Activated CD4-positive, alpha-beta T cell treated with anti-CD3 and anti-CD28 coated beads, Interleukin-2, Interleukin-4, amounts not matched to agents 100 ng/mL and 50 ng/mL, durations not matched to agents 16 hours and 8 hours (primary cell): ENCODE measurements around the gene SORT1.
"Not testable (repeated sequence)": the region's sequence is repeated elsewhere in the genome, so short reads cannot be mapped to it uniquely, and the experiment has no call there.

Source experiments
- DNase-seq: peaks from one replicate; pipeline ENCODE4 v3.0.0-alpha.2; 2020; ENCODE audit warnings: low spot score

The SORT1 gene

DNA sequence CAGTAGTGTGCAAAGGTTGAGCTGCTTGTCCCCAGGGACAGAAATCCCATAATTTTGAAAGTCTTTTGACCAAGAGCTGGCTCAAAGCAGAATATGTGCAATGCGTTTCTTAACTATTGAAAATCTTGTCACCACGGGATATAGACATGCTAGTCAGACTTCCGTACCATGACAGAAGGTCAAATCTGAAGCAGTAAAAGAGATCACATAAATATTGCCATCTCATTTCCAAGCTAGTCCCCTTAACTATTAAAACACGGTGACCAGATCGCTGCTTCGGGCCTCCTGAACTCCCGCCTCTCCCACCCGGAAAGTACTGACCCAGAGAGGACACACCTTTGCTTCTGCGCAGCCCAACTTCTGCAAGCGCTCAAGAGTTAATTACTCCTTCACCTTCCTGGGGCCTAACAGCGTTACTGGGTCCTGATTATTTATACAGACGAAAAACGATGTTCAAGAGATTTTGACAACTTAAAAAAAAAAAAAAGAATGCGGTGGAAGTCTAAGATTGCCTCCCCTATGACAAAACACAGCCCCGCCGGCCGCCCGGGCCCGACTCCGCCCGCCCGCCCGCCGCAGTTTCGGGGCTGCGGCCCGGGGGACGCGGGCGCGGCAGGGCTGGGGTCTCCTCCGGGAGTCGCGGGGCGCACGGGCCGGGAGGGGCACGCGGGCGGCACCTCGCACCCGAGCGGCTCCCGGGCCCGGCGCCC, 692 bp downstream of the SORT1 start:
- DNase-seq, result no peak

DNA sequence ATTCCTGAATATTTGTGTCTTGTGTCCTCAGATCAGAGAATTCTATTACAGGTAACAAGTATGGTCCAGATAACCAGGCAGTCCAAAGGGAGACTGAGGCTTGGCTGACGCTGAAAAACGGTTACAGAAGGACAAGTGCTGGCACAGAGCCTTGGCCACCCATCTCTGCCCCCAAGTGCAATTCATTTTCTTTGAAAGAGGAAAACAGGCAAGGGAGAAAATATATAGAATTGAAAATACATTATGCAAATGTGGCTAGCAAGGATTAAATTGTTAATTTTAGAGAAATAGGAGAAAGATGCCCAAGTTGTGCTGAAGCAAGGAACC, 1.2 kb downstream of the SORT1 start:
- no peak for DNase-seq

DNA sequence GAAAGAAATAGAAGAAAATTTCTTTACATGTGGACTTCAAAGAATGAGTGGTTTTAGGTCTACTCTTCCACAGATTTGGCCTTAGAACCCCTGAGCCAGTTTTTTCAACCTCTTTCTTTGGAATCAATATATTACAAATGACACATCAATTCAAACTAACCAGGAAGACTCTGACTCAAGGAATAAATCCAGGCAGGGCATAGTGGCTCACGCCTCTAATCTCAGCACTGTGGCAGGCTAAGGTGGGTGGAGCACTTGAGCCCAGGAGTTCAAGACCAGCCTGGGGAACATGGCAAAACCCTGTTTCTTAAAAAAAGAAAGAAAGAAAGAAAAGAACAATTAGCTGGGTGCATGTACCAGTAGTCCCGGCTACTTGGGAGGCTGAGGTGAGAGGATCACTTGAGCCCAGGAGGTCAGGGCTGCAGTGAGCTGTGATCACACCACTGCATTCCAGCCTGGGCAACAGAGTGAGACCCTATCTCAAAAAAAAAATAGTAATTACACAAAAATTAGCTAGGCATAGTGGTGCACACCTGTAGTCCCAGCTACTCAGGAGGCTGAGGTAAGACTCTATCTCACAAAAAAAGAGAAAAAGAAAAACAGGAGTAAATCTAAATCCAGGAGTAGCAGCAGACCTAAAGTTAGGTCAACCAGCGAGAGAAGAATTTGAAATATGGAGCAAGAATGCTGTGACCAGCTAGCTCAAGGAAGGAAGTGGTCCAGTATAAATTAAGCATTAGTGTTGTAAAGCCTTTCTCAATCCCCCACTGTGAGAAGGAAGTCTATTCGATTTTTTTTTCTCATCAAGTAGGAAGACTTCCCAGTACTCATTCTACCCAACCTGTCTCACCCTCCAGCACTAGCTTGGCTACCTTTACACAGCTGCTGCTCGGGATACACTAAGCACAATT, 1.9 kb downstream of the SORT1 start:
- no peak for DNase-seq

DNA sequence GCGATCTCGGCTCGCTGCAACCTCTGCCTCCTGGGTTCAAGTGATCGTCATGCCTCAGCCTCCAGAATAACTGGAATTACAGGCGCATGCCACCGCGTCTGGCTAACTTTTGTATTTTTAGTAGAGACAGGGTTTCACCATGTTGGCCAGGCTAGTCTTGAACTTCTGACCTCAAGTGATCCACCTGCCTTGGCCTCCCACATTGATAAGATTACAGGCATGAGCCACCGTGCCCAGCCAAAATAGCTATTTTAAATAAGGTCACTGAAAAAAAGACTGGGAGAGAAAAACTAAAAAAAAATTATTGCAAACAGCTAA, 2.5 kb downstream of the SORT1 start:
- DNase-seq, result not testable (repeated sequence)

DNA sequence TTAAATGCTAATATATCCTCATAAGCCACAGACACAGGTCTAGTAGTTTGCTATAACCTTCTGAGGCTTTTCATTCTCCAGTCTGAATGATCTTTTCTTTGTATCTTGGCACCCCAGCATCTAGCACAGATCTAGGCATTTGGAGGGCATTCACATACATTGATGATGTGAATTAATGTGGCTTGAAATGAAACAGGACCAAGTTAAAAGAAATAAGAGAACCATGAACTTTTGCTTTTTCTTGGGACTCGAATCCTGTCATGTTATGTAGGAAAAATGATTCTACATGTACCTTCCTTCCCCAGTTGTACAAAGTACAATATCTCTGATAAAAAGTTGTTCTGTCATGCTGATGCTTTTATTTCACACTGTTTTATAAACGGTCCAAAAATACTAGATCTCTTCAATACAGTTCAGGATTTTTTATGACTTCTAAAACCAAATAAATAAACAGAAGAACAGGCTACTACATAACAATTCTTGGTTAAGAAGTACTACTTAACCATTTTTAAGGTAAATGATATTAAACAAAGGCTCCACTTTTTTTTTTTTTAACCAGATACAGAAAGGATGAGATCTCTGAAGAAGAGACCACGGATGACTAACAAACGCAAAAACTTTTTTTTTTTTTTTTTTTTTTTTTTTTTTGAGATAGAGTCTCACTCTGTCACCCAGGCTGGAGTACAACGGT, 3.0 kb downstream of the SORT1 start:
- no peak for DNase-seq

DNA sequence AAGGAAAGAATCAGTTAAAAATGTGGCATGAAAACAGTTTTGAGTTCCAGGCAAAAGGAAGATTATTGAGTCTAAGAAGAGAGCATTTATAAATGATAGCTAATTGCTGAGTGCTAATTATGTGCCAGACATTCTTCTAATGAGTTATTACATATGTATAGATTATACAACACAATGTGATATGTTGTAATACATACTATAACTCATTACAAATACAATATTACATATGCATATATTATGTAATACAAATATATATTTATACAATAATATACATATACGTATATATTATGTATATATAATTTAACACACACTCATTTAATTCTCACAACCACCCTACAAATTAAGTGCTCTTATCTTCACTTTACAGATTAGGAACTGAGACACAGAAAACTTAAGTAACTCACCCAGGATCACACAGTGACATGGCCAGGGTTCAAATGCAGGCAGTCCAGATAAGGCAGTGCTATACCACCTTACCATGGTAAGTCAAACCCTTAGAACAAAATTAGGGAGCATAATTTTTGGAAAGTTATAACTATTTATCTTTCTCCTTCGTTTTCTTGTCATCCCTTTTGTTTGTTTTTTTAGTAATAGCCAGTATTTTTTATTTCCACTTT, 4.0 kb downstream of the SORT1 start:
- no peak for DNase-seq

DNA sequence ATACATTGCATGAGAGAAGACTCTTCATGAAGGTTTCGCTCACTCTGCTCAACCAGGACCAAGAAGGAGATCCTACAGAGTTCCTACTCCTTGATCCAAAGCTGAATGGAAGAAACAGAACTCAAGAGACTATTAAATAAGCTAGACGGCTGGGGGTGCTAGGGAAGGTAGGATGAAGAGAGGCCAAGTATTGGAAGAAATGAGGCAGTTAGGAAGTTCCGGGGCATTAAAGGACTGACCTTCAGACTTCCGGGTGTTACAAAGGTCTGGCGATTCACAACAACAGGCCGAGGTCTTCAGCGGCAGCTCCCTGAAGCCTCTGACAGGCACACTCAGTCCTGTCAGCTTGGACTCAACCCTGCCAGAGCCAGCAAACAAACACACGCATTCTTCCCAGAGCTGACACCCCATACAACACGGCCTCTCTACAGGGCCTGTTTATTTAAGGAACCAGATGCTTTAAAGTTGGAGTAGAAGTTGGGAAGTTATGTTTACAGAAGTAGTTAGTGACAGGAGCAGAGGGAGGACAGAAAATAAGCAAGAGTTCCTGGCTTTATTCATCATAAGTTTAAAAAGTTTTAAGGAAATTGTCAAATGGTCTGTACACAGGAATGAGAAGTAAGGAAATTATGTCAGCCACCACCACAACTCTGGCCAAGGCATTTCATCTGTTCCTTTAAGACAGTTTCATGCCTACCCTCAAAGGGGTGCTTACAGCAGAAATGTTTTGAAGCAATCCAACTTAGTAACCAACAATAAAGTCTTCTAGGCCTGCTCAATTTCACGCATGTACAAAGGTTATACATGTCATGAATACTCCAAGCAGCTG, 4.7 kb downstream of the SORT1 start:
- DNase-seq, result no peak

DNA sequence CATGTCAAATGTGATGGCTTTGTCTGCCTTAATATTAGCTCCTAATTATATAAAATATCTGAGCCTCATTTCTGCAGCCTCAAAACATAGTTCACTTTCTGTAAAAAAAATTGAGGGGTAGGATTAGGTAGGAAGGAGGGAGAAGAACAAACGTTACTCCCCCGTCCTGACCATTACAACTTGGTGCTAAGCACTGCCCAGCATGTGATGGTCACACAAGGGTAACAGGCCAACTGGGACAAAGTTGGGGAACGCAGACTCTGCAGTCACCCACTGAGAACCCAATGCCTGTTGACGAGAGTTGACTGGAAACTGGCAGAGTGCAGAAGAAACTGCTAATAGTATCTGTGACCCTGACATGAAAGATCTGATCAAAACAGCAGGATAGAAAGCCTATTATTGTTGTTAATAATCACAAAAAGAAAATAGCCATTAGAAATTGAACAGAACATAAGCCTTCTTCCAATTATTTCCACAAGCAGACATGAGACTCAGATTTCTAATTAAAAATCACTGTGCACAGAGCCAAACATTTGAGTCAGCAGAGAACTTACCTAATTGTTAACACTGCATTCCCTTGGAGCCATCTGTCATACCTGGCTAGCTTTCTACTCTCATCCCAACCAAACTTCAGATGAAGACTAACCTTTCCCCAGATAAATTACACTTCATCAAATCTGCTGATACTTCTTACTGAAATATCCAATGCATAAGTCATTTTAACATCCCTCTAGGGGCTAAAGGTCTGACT, 5.5 kb downstream of the SORT1 start:
- DNase-seq, result no peak

DNA sequence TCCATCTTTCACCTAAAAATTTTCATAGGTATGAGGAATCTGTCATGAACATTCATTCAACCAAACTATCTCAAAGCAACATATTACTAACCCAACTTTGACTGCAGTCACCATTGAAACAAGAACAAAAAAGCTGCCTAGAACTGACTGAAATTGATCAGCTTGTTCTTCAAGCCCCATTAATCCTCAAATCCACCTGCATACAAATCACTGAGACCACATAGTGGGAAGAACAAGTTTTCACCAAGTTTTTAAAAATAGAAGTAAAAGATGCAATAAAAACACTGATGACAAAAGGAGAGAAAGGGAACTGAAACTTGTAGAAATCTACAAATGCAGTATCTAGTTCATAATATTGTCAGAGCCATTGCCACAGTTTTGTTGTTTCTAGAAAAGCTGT, 6.1 kb downstream of the SORT1 start:
- no peak for DNase-seq

DNA sequence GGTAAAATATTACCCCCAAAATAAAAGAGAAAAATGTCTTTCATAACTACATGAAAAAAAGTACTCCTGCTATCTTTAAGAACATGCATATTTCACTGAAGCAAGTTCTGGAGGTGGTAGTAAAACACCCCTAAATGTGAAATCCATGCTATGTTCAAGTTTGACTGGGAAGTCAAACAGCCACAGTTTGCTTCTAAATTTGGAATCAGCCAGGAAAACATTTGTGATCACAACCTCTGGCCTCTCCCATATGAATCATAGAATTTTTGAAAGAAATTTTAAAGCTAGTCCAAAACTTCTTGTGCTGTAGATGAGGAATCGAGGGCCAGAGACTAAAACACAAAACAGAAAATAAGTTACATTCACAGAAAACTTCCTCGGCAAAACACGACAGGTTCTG, 6.6 kb downstream of the SORT1 start:
- no peak for DNase-seq

DNA sequence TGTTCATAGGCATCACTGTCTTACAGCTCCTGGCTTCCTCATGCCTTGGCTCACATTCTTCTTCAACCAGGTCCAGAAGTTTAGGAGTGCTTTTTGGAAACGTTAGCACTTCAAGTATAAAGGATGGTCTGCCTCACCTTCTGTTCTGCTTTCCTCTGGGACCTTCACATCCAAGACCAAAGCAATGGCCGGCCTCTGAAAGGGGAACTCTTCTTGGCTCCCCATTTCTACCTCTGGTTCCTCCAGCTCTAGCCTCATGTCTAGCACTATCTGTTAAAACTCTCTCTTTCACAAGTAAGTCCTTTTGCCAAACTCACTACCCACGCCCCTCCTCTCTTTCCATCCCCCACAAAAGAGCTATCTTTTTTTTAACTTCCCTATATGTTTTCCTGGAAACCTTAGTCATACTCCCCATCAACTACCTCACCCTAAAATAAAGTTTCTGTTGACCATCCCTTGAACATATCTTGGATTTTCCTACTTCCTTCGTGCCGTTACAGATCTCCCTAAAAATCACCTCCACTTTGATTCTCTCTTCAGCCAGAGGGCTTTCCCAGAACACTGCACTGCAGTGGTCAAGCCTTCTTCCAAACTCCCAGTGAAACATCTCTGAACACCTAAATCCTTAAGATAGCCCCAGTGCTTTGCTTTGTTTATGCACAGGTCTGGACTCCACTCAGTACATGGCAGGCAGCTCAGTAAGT, 7.9 kb downstream of the SORT1 start:
- DNase-seq, result no peak

DNA sequence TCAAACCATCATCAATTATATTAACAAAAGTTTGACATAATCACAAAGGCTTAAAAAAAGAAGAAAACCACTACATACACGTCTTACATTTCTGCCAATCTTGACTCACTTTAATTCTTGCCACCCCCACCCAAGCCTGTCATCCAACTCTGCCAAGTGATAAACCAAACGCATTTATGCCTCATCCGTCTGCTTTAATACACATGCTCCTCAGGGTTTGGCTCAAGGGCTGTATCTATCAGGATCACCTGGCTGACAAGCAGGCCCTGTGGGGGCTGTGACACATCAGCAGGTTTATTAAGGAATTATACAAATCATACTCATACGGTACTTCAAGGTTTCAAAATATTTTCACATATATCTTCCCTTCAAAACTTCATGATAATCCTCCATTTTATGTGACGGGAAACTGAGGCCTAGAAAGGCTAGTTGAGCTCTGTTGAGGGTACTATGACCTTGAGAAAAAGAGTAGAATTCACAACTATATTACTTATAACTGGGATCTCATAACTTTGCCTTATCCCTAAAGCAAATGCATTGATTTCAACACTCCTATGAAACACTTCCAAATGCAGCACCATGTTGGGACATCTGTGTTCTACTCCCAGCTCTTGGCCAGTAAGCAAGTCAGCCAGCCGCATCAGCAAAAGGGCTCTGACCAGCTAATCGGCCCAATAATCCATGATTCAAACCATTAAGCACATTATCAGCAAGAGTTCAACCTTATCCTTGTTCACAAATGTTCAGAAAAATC, 8.7 kb downstream of the SORT1 start:
- no peak for DNase-seq

DNA sequence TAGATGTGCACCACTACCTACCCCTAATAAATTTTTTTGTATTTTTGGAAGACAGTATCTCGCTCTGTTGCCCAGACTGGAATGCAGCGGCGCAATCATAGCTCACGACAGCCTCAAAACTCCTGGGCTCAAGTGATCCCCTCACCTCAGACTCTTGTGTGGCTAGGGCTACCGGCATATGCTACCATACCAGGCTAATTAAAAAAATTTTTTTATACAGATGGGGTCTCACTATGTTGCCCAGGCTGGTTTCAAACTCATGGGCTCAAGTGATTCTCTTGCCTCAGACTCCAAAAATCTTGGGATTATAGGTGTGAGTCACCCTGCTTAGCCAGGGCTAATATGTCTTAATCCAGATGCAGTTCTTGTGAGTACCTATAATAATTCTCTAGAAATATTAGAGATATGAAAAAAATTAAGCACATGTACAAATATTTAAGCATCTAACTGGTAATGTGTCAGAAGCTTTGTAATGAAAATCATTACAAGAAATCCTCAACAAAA, 9.5 kb downstream of the SORT1 start:
- DNase-seq, result no peak

DNA sequence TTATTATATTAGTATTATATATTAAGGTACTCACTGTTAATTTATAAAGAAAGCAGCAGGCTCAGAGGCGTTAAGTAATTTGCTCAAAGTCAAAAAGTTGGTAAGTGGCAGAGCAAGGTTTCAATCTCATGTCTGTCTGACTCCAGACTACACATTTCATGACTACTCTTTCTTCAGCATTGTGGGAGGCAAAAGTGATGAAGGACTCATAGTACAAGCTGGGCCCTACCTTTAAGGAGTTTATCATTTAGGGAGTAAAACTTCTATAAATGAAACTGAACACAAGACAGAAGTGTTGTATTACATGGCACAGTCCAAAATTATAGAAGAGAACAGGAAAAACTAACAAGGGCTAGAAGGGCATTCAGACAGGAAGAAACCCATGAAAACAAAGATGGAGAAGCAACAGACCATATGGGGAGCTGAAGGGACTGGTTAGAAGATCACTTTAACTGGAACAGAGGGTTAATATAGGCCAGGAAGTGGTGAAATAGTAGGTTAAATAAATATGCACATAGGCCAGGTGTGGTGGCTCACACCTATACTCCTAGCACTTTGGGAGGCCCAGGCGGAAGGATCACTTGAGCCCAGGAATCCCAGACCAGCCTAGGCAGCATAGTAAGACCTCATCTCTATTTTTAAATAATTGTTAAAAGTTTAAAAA, 11.5 kb downstream of the SORT1 start:
- DNase-seq, result no peak

DNA sequence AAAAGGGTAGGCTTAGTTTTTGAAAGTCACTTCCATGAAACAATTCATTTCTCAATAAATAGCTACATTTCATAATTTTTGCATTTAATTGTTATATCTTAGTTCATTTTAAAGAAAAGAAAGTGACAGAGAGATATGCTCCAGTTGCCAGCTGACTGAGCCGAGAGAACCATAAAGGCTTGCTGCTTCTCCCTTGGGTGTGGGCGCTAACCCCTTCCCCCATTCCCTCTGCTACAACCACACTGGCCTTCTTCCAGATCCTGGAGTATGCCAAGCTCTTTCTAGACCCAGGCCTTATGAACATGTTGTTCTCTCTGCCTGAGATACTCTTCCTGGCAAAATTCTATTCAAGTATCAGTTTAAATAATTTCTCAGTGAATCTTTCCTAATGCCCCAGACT, 12.3 kb downstream of the SORT1 start:
- DNase-seq, result no peak

DNA sequence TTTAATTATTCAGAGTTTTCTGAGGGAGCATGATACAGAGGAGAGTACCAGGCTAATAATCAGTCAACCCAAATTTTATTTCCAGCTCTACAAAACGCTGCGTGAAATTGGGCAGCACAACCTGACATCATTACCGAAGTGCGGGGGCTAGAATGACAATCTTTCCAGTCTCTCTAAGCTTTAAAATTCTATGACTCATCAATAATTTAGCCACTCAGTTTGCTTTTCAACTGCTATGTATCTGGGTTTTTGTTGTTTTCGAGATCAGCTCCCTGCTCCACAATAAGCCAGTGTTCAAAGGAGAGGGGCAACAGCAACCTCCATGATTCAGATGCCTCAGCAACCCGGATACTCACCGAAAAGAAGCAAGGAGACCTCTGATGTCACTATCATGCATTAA, 13.9 kb downstream of the SORT1 start:
- no peak for DNase-seq

DNA sequence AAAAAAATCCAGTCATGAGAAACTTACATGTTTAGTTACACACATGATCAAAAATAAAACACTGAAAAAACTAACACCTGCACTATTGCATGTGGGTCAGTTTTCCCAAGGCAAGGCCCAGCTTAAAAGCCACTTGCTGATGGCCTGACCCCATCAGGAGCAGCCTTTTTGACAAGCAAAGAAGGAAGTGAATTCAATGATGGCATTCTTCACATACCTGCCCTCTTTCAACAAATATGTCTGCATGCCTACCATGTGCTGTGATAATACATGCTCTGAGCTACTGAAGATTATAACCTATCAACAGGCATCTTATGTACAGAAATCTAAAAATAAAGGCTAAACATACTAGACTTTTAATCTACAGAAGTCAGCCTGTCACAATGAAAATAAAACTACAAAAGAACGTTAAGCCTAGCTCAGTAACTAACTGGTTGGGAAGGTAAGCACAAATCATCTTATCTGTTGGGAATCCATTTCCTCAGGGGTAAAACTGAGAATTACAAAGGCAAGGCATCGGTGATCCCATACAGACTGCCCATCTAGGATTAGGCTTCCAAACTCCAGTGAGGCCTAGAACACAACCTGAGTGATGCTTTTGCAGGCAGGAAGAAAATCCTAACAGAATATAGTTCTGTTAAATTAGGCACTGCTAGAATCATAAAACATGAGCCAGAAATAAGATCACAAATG, 14.5 kb downstream of the SORT1 start:
- no peak for DNase-seq

DNA sequence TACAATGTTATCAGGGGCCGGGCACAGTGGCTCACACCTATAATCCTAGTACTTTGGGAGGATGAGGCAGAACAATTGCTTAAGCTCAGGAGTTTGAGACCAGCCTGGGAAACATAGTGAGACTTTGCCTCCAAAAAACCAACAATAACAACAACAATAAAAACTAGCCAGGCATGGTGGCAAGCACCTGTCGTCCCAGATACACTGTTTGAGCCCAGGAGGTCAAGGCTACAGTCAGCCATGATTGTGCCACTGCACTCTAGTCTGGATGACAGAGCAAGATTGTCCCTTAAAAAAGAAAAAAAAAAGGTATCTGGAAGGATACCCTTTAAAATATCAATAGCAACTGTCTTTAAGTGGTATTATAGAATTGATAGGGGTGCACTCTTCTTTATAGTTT, 16.1 kb downstream of the SORT1 start:
- no peak for DNase-seq
